Measurements from ENCODE around the gene ASCL2. TPM values are rescaled to one million over a fixed set of nuclear protein-coding genes. Genes with fewer than 3 reads are reported as not detected.

The ASCL2 gene
- polyA plus RNA-seq, 3 donors, result 1.5 to 3.8 (median 2.5) TPM

DNA sequence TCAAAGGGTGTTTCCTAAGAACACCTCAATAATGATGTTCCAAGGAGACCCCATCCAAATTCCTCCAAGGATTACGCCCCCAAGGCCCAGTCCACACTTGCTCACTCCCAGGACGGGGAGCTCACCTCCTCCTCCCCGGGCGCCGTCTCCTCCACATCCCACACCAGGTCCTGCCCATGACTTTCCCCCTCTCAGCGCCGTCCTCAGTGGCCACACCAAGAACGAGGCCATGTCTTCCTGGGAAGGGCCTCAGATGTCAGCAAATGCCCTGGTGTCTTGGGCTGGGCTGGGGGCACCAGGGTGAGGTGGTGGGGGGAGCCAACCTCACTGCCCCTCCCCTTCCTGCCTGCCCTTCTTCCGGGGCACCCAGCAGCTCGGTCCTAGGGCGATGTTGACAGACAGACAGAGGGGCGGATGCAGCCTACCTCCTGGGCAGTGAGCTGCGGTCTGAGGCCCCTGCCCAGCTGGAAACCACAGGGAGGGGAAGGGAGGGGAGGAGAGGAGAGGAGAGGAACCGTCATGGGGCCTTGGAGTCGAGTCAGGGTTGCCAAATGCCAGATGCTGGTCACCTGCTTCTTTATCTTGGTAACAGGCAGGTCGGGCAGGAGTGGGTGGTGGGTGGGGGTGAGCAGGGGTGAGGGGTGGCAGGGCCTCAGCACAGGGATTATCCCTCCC is 31.4 kb upstream of the ASCL2 start, which contains the start of the genes C11orf21 and TSPAN32:
Gene C11orf21, minus strand, starts transcription at position 288 of the 675 bp plus-strand sequence. Its CDS starts 110 bp downstream, at position 178.
Gene TSPAN32, plus strand, starts transcription at position 383 of the 675 bp plus-strand sequence. Its CDS starts 137 bp downstream, at position 520.
- DNase-seq (ENCODE audit: extremely low read depth in 1 of 11, low read depth in 9 of 11, low spot score in 4 of 11), result no peak

GRCh38 chr11:2300936-2301630 is 30.7 kb upstream of the ASCL2 start:
- no peak for DNase-seq (ENCODE audit: extremely low read depth in 1 of 11, low read depth in 9 of 11, low spot score in 4 of 11)

GRCh38 chr11:2300290-2300935 is 30.0 kb upstream of the ASCL2 start:
- no peak for DNase-seq (ENCODE audit: extremely low read depth in 1 of 11, low read depth in 9 of 11, low spot score in 4 of 11)

DNA sequence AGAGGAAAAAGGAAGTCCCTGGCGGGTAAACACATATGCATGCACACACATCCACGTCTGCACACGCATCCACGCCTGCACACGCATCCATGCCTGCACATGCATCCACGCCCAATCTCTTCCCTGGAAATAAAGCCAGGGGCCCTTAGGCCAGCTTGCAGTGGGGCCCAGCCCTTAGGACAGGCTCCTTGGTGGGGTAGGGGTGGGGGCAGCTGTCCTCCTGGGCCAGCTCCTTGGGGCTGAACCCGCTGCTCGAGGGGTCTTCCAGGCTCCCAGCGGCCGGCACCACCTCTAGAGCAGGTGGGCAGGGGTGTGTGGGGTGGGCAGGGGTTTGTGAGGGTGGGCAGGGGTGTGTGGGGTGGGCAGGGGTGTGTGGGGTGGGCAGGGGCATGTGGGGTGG is 29.4 kb upstream of the ASCL2 start:
- DNase-seq (ENCODE audit: extremely low read depth in 1 of 11, low read depth in 9 of 11, low spot score in 4 of 11), result no peak

GRCh38 chr11:2298795-2299761 is 28.7 kb upstream of the ASCL2 start:
- DNase-seq (ENCODE audit: extremely low read depth in 1 of 11, low read depth in 9 of 11, low spot score in 4 of 11), result no peak

DNA sequence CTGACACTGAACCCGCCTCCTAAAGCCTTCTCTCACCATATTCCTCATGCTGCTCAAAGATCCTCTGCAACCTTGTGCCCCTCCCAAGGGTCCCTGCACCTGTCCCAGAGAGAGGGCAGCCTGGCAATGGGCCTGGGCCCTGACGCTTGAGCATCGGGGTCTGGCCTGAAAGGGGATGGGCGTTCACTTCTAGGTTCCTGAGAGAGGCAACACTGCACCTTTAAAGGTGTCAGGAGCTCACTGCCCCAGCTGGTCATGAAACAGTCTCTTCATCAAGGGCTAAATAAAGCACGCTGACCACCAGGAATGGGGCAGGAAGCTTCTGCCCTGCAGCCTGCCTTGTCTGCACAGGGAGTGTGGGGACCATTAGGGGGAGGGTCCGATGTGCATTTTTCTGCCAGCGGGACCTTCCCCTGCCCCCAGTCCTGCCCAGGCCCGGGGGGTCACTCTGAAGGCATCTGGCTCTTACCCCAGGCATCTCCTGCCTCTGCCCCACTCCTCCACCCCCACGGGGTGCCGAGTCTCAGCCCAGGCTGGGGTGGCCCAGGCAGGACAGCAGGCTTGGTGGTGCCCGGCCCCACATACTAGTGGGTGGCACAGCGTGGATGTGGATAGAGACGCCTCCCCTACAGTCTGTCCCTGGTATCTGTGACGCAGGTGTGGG is 27.9 kb upstream of the ASCL2 start:
- no peak for DNase-seq (ENCODE audit: extremely low read depth in 1 of 11, low read depth in 9 of 11, low spot score in 4 of 11)

- no peak for DNase-seq (ENCODE audit: extremely low read depth in 1 of 11, low read depth in 9 of 11, low spot score in 4 of 11)
These were observed 27.2 kb upstream of the ASCL2 start for GRCh38 chr11:2297623-2298030.

DNA sequence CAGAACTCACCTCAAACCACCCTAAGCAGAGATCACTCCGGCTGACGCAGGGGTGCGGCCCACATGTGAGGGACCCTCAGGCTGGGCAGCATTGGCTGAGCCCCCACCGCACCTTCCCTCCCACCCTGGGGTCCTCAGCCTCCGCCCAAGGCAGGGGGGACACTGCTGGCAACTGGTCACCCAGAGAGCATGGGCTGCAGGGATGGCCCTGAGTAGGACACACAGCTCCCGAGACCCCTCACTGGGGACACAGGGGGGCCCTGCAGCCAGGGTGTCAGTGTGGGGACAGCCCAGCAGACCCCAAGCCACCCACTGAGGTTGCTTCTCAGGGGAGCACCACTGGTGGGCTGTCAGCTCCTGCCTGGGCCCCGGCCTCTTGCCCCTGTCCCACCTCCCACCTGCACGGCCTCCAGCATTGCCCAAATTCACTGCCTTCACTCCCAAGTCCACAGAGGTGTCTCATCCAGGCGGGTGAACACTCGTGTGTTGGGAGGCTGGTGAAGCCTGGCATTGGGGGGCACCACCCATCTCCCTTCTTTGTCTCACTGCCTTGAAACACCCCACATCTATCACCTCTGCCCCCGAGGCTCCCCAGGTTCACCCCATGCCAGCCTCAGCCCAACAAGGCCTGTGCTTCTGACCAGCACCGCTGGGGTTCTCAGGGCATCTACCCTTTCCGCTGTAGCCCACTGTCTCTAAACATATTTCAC is 26.7 kb upstream of the ASCL2 start:
- DNase-seq (ENCODE audit: extremely low read depth in 1 of 11, low read depth in 9 of 11, low spot score in 4 of 11), result no peak

- DNase-seq (ENCODE audit: extremely low read depth in 1 of 11, low read depth in 9 of 11, low spot score in 4 of 11), result no peak
These were observed 25.9 kb upstream of the ASCL2 start for GRCh38 chr11:2295971-2296912.

DNA sequence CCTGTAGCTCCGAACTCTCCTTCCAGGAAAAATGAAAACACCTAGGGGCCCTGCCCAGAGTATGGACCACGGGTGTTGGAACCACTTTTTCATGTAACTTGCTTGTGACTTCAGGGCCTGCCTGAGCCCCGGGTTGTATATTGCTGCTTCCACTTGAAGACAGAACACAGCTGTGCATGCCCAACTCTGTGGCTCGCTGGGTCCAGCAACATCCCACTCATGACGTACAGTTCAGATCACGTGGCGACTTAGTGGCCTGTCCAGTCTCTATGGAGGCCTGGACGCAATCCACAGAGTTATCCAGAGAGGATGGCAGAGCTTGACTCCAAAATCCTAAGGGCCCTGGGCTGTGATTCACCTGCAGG is 24.5 kb upstream of the ASCL2 start:
- DNase-seq (ENCODE audit: extremely low read depth in 1 of 11, low read depth in 9 of 11, low spot score in 4 of 11), result no peak

GRCh38 chr11:2293984-2294925 is 23.9 kb upstream of the ASCL2 start:
- no peak for DNase-seq (ENCODE audit: extremely low read depth in 1 of 11, low read depth in 9 of 11, low spot score in 4 of 11)

DNA sequence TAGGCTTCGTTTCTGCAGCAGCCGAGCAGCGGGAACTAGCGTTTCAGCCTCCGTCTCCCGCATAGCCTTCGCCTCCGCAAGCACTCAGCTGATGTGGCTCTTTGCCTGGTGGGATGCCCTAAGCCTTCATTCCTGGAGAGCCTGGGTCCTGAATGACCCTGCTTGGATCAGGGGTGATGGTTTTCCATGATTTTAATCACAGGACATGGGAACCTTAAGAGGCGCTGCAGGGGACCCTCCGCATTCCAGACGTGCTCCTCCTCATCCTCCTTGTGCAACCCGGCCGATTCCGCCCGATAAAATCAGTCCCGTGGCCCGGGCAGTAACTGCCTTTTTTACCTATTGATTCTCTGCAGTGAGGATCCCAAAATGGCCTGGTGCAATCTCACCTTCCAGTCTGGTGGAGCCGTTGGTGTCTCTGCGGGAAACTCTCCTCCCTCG is 23.2 kb upstream of the ASCL2 start:
- no peak for DNase-seq (ENCODE audit: extremely low read depth in 1 of 11, low read depth in 9 of 11, low spot score in 4 of 11)

DNA sequence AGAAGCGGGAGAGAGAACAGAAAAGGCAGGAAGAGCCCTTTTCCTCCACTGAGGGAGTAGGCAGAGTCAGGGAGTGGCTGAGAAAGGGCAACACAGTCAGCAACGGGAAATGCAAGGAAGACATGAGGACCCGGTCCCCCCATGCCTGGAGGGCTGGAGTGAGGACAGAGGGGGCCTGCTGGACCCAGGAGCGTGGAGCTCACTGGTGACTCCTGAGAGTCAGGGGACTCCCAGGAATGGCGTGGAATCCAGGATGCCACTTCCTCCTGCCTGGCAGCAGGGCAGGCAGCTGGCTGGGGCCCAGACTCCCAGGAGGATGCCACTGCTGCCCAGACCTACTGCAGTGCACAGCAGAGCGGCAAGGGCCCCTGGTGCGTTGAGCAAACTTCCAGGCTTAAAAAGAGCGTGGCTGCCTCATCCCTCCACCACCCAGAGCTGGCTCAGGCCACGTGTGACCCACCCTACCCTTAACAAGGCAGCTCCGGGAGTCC is 20.0 kb upstream of the ASCL2 start:
- DNase-seq (ENCODE audit: extremely low read depth in 1 of 11, low read depth in 9 of 11, low spot score in 4 of 11), result no peak

DNA sequence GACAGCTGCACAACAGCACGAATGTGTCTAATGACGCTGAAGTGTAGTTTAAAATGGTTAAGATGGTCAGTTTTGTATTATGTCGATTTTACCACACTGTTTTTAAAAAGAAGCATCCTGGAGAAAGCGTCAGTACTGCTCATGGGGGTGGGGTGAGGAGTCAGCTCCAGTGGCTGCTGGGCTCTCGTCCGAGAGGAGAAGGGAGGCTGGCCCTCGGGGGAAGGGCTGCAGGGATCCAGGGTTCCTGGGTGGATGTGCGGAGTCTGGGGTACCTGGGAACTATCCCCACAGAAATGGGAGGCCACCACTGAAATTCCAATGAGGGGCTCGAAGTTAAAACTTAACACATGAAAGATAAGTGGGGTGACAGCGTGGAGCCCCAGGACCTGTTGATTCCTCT is 19.5 kb upstream of the ASCL2 start:
- no peak for DNase-seq (ENCODE audit: extremely low read depth in 1 of 11, low read depth in 9 of 11, low spot score in 4 of 11)

DNA sequence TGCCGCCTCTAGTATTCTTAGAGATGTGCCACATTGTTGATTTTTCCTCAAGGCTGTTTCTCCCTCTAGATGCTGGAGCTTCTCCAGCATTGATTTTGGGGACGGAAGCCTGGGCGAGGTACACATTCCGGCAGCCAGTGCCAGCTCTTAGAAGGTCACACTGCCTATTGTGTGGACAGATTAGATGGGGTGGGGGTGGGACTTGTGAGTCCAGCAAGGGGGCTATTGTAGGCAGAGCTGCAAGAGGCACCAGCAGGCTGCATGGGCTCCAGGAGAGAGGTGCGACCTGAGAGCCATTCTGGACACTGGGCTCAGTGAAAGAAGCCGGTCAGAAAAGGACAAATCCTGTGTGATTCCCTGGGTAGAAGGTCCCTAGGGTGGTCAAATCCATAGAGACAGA is 19.0 kb upstream of the ASCL2 start:
- DNase-seq (ENCODE audit: extremely low read depth in 1 of 11, low read depth in 9 of 11, low spot score in 4 of 11), result no peak

- no peak for DNase-seq (ENCODE audit: extremely low read depth in 1 of 11, low read depth in 9 of 11, low spot score in 4 of 11)
These were observed 16.7 kb upstream of the ASCL2 start for GRCh38 chr11:2287091-2287490.
